DND-41 (cell line): ENCODE measurements around the gene CDK2AP2.

Experiments
- EZH2 ChIP-seq: IDR thresholded peaks from 3 replicates; pipeline ENCODE4 v1.6.1; 2012; ENCODE audit warnings: borderline replicate concordance, low read depth, mild to moderate bottlenecking, moderate library complexity, low read length, inconsistent platforms; ENCODE audit not compliant: severe bottlenecking
- TF ChIP-seq, protein P1 (sequence below): IDR thresholded peaks from 2 replicates; pipeline ENCODE4 v1.5.1; 2012; ENCODE audit warnings: borderline replicate concordance, low read length, moderate library complexity, mild to moderate bottlenecking; ENCODE audit not compliant: poor library complexity, severe bottlenecking; ENCODE audit errors: extremely low read depth

DNA sequence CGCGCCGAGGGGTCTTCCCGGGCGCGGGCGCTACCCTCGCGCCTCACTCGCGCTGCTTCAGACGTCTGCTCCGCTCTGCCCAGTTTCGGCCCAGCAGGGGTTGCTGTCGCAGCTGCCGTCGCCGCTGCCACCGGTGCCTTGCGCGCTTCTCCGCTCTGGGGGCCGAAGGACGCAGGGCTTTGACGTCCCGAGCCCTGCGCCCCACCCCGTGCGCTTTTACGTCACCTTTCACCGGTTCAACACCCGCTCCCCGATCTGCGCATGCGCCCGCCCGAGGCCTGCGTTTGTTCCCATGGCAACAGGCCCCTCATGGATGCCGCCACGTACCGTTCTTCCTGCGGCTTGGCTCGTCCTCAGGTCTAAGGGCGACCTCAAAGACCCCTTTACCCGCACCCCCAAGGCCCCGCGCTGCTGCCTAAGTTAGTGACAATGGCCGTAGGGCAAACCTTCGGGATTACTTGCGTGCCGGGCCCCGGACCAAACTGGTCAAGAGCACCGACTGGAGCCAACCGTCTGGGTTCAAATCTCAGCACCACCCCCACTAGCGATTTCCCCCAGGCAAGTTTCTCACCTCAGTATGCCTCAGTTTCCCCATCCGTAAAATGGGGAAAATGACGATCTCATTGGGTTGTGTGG is 642 bp upstream of the CDK2AP2 start:
- TF ChIP-seq EZH2 = no peak
- TF ChIP-seq, protein P1, sequence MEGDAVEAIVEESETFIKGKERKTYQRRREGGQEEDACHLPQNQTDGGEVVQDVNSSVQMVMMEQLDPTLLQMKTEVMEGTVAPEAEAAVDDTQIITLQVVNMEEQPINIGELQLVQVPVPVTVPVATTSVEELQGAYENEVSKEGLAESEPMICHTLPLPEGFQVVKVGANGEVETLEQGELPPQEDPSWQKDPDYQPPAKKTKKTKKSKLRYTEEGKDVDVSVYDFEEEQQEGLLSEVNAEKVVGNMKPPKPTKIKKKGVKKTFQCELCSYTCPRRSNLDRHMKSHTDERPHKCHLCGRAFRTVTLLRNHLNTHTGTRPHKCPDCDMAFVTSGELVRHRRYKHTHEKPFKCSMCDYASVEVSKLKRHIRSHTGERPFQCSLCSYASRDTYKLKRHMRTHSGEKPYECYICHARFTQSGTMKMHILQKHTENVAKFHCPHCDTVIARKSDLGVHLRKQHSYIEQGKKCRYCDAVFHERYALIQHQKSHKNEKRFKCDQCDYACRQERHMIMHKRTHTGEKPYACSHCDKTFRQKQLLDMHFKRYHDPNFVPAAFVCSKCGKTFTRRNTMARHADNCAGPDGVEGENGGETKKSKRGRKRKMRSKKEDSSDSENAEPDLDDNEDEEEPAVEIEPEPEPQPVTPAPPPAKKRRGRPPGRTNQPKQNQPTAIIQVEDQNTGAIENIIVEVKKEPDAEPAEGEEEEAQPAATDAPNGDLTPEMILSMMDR = peak; percentile 14
